Liver (tissue), 3 donors: Measurements from ENCODE around the gene MORN3.

Experiments
- CTCF ChIP-seq: fragments of 150-350 bp; IDR thresholded peaks from 2 replicates; pipeline ENCODE4 v1.5.1; 2017; ENCODE audit warnings: improper control_type of control experiment, low read depth, low read length; ENCODE audit not compliant: missing input control
- FOXA1 ChIP-seq: IDR thresholded peaks from 2 replicates; pipeline ENCODE4 v1.6.1; 2016; ENCODE audit warnings: antibody characterized with exemption
- GABPA ChIP-seq, 2 donors: IDR thresholded peaks in 1 of 2; conservative IDR thresholded peaks in 1 of 2; 2 replicates each; pipeline ENCODE4 v1.6.1; 2016; ENCODE audit warnings: antibody characterized with exemption in 2 of 2, mild to moderate bottlenecking in 1 of 2, moderate library complexity in 1 of 2
- HNF4G ChIP-seq: IDR thresholded peaks from 2 replicates; pipeline ENCODE4 v1.6.1; 2016; ENCODE audit warnings: antibody characterized with exemption
- NR2F2 ChIP-seq: IDR thresholded peaks from 2 replicates; pipeline ENCODE4 v1.6.1; 2016; ENCODE audit warnings: antibody characterized with exemption
- RAD21 ChIP-seq, 2 donors: IDR thresholded peaks; 2 replicates each; pipeline ENCODE4 v1.6.1; 2016; ENCODE audit warnings: antibody characterized with exemption in 2 of 2, mild to moderate bottlenecking in 2 of 2
- REST ChIP-seq: IDR thresholded peaks from 2 replicates; pipeline ENCODE4 v1.6.1; 2016; ENCODE audit warnings: antibody characterized with exemption, mild to moderate bottlenecking
- TAF1 ChIP-seq: conservative IDR thresholded peaks from 2 replicates; pipeline ENCODE4 v1.6.1; 2016; ENCODE audit warnings: antibody characterized with exemption, mild to moderate bottlenecking
- YY1 ChIP-seq: IDR thresholded peaks from 2 replicates; pipeline ENCODE4 v1.6.1; 2016; ENCODE audit warnings: antibody characterized with exemption, mild to moderate bottlenecking
- TF ChIP-seq, protein P1 (sequence below): IDR thresholded peaks from 2 replicates; pipeline ENCODE4 v1.6.1; 2016; ENCODE audit warnings: antibody characterized with exemption
- TF ChIP-seq, protein P2 (sequence below): IDR thresholded peaks from 2 replicates; pipeline ENCODE4 v1.6.1; 2016; ENCODE audit warnings: antibody characterized with exemption
- donor health status: healthy.
- donor health status: healthy.

GRCh38 chr12:121713257-121713777, 43.9 kb upstream of the MORN3 start:
- TF ChIP-seq FOXA1, result no peak
- no peak for TF ChIP-seq CTCF
- TF ChIP-seq TAF1, result no peak
- TF ChIP-seq, protein P1, sequence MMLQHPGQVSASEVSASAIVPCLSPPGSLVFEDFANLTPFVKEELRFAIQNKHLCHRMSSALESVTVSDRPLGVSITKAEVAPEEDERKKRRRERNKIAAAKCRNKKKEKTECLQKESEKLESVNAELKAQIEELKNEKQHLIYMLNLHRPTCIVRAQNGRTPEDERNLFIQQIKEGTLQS, result no peak
- no peak for TF ChIP-seq GABPA (IDR thresholded peaks at IDR 0.05 in 1 of 2, conservative IDR thresholded peaks at IDR 0.05 in 1 of 2)
- no peak for TF ChIP-seq REST
- no peak for TF ChIP-seq RAD21 (IDR thresholded peaks at IDR 0.05)
- no peak for TF ChIP-seq YY1
- TF ChIP-seq NR2F2, result no peak
- TF ChIP-seq, protein P2, sequence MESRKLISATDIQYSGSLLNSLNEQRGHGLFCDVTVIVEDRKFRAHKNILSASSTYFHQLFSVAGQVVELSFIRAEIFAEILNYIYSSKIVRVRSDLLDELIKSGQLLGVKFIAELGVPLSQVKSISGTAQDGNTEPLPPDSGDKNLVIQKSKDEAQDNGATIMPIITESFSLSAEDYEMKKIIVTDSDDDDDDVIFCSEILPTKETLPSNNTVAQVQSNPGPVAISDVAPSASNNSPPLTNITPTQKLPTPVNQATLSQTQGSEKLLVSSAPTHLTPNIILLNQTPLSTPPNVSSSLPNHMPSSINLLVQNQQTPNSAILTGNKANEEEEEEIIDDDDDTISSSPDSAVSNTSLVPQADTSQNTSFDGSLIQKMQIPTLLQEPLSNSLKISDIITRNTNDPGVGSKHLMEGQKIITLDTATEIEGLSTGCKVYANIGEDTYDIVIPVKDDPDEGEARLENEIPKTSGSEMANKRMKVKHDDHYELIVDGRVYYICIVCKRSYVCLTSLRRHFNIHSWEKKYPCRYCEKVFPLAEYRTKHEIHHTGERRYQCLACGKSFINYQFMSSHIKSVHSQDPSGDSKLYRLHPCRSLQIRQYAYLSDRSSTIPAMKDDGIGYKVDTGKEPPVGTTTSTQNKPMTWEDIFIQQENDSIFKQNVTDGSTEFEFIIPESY, result no peak
- no peak for TF ChIP-seq HNF4G
